Measurements from ENCODE around the gene NKPD1. TPM values are rescaled to one million over a fixed set of nuclear protein-coding genes. Genes with fewer than 3 reads are reported as not detected.

Gene NKPD1
- total RNA-seq, 3 donors from 2014 or later (not counting 1 experiment from before 2014, with no cell fraction given) = 0.55 to 1.00 (median 0.66) TPM

- DNase-seq (no peak), ATAC-seq (no peak)
- Histone ChIP-seq H3K36me3 (ENCODE audit: control insufficient read depth, insufficient read depth, low read length) (peaks cover 23% of the 10 kb centered on the region), H3K4me3 (ENCODE audit: low read length) (no peak overlapping the region), H3K4me1 (ENCODE audit: control insufficient read depth, insufficient read depth, low read length) (no peaks in the 10 kb centered on the region), H3K27me3 (ENCODE audit: control insufficient read depth, insufficient read depth, low read length) (no peaks in the 10 kb centered on the region), H3K9me3 (ENCODE audit: control insufficient read depth, insufficient read depth, low read length) (no peaks in the 10 kb centered on the region), H3K27ac (ENCODE audit: low read length) (no peak overlapping the region)
- Mint-ChIP-seq H3K4me3 (no peak overlapping the region), H3K27ac (peak overlapping the region in 1 of 2 donors; percentile 33), H3K36me3 (no peaks in the 10 kb centered on the region), H3K9me3 (no peaks in the 10 kb centered on the region), H3K4me1 (peaks cover 0 to 16% of the 10 kb centered on the region in 2 donors), H3K27me3 (ENCODE audit: low read depth in 2 of 2) (no peaks in the 10 kb centered on the region)
- 98% methylated on average over 33 of the region's 33 CpGs for WGBS (ENCODE audit: insufficient coverage)
- intact Hi-C loops (cut with micrococcal nuclease) = no loop called here
- TF ChIP-seq, protein P1, sequence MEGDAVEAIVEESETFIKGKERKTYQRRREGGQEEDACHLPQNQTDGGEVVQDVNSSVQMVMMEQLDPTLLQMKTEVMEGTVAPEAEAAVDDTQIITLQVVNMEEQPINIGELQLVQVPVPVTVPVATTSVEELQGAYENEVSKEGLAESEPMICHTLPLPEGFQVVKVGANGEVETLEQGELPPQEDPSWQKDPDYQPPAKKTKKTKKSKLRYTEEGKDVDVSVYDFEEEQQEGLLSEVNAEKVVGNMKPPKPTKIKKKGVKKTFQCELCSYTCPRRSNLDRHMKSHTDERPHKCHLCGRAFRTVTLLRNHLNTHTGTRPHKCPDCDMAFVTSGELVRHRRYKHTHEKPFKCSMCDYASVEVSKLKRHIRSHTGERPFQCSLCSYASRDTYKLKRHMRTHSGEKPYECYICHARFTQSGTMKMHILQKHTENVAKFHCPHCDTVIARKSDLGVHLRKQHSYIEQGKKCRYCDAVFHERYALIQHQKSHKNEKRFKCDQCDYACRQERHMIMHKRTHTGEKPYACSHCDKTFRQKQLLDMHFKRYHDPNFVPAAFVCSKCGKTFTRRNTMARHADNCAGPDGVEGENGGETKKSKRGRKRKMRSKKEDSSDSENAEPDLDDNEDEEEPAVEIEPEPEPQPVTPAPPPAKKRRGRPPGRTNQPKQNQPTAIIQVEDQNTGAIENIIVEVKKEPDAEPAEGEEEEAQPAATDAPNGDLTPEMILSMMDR (IDR thresholded peaks at IDR 0.05) = no peak
Measured at GRCh38 chr19:45142016-45142725, 18.6 kb downstream of the NKPD1 start.

GRCh38 chr19:45141203-45141900, 19.4 kb downstream of the NKPD1 start:
- intact Hi-C loops (cut with micrococcal nuclease) = no loop called here
- Histone ChIP-seq H3K4me3 (ENCODE audit: low read length) (no peak overlapping the region), H3K27ac (ENCODE audit: low read length) (no peak overlapping the region), H3K9me3 (ENCODE audit: control insufficient read depth, insufficient read depth, low read length) (no peaks in the 10 kb centered on the region), H3K27me3 (ENCODE audit: control insufficient read depth, insufficient read depth, low read length) (no peaks in the 10 kb centered on the region), H3K36me3 (ENCODE audit: control insufficient read depth, insufficient read depth, low read length) (peaks cover 22% of the 10 kb centered on the region), H3K4me1 (ENCODE audit: control insufficient read depth, insufficient read depth, low read length) (peaks cover 7% of the 10 kb centered on the region)
- WGBS (ENCODE audit: insufficient coverage) = 98% methylated on average over 28 of the region's 28 CpGs
- Mint-ChIP-seq H3K27me3 (ENCODE audit: low read depth in 2 of 2) (no peaks in the 10 kb centered on the region), H3K4me1 (peaks cover 0 to 20% of the 10 kb centered on the region in 2 donors), H3K36me3 (no peaks in the 10 kb centered on the region), H3K27ac (no peak overlapping the region), H3K4me3 (no peak overlapping the region), H3K9me3 (no peaks in the 10 kb centered on the region)
- ATAC-seq (no peak), DNase-seq (no peak)
- TF ChIP-seq, protein P1 (IDR thresholded peaks at IDR 0.05) = no peak

DNA sequence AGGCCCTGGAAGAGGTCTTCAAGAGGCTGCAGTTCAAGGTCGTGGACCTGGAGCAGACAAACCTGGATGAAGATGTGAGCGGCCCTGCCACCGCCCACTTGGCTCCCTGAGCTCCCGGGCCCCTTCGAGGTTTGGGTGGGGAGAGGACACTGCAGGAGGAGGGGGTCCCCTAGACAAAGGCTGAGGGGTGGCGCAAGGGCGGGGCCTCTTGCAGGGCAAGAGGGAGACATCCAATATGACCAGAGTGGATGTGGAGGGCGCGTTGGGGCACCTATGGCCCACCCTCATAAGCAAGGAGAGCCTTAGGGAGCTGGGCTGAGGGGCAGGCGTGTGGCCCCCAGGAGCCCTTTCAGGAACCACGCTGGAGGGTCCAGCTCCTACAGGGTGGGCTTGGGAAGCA, 20.2 kb downstream of the NKPD1 start:
- Mint-ChIP-seq H3K36me3 (no peaks in the 10 kb centered on the region), H3K4me1 (peaks cover 0 to 20% of the 10 kb centered on the region in 2 donors), H3K27me3 (ENCODE audit: low read depth in 2 of 2) (no peaks in the 10 kb centered on the region), H3K4me3 (no peak overlapping the region), H3K9me3 (no peaks in the 10 kb centered on the region), H3K27ac (no peak overlapping the region)
- H3K4me3 ChIP-seq (ENCODE audit: low read length) = no peak overlapping the region
- TF ChIP-seq, protein P1 (IDR thresholded peaks at IDR 0.05) = no peak
- H3K36me3 ChIP-seq (ENCODE audit: control insufficient read depth, insufficient read depth, low read length) = peaks cover 18% of the 10 kb centered on the region
- intact Hi-C loops (cut with micrococcal nuclease) = no loop called here
- H3K9me3 ChIP-seq (ENCODE audit: control insufficient read depth, insufficient read depth, low read length) = no peaks in the 10 kb centered on the region
- H3K27me3 ChIP-seq (ENCODE audit: control insufficient read depth, insufficient read depth, low read length) = no peaks in the 10 kb centered on the region
- H3K4me1 ChIP-seq (ENCODE audit: control insufficient read depth, insufficient read depth, low read length) = peaks cover 9% of the 10 kb centered on the region
- WGBS (ENCODE audit: insufficient coverage) = 98% methylated on average over 11 of the region's 11 CpGs
- no peak for ATAC-seq
- H3K27ac ChIP-seq (ENCODE audit: low read length) = no peak overlapping the region
- no peak for DNase-seq
